ENCODE measurements around the gene SCYL1.
"Not testable (repeated sequence)": the region's sequence is repeated elsewhere in the genome, so short reads cannot be mapped to it uniquely, and the experiment has no call there.

SCYL1 gene

DNA sequence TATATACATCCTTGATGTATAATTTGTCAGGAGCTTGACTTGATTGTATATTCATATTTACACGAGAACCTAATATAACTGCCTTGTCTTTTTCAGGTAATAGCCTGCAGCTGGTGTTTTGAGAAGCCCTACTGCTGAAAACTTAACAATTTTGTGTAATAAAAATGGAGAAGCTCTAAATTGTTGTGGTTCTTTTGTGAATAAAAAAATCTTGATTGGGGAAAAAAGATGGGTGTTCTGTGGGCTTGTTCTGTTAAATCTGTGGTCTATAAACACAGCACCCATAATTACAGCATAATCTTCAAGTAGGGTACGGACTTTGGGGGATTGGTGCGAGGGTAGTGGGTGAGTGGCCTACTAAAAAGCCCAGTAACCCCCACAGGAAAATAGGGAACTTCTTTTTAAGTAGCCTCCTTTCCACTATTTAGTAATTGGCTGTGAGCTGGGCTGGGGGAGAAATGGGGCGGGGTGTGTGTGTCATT lies 18.6 kb upstream of the SCYL1 start:
- no peak for DNase-seq

- DNase-seq: peak; percentile 68
Measured at GRCh38 chr11:65506772-65507505, 17.9 kb upstream of the SCYL1 start.

GRCh38 chr11:65512311-65512710 lies 12.6 kb upstream of the SCYL1 start:
- DNase-seq: not testable (repeated sequence)

DNA sequence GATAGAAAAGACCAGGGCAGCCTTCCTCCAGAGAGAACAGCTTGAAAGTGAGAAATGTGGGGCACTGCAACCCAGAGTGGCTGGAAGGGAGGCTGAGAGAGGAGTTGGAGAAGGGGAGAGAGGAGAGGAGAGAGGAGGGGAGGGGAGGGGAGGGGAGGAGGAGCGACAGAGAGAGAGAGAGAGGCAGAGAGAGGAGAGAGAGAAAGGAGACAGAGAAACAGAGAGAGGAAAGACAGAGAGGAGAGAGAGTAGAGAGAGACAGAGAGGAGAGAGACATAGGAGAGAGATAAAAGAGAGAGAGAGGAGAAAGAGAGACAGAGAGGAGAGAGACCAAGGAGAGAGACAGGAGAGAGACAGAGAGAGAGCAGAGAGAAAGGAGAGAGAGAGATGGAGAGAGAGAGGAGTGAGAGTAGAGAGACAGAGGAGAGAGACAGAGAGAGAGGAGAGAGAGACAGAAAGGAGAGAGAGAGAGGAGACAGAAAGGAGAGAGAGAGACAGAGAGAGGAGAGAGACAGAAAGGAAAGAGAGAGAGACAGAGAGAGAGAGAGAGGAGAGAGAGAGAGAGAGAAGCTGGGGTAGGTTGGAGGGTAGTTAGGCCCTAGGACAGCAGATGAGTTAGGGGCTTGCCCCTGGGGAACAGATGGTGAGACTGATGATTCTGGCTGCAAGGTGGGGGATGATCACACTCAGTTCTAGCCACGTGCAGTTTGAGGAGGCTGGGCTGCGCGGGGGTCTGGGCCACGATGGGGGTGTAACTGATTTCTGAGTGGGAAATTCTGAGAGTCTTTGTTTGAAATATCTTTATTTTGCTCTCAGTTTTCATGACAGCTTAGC lies 8.5 kb upstream of the SCYL1 start:
- DNase-seq: no peak

DNA sequence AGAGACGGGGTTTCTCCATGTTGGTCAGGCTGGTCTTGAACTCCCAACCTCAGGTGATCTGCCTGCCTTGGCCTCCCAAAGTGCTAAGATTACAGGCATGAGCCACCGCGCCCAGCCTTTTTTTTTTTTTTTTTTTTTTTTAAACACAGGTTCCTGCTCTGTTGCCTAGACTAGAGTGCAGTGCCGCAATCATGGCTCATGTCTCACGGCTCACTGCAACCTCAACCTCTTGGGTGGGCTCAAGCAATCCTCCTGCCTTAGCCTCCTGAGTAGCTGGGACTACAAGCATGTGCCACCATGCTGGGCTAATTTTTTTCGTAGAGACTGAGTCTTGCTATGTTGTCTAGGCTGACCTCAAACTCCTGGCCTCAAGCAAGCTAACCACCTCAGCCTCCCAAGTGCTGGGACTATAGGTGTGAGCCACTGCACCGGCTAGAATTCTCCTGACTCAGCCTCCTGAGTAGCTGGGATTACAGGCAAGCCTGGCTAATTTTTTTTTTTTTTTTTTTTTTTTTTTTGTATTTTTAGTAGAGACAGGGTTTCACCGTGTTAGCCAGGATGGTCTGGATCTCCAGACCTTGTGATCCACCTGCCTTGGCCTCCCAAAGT lies 5.8 kb upstream of the SCYL1 start:
- not testable (repeated sequence) for DNase-seq

DNA sequence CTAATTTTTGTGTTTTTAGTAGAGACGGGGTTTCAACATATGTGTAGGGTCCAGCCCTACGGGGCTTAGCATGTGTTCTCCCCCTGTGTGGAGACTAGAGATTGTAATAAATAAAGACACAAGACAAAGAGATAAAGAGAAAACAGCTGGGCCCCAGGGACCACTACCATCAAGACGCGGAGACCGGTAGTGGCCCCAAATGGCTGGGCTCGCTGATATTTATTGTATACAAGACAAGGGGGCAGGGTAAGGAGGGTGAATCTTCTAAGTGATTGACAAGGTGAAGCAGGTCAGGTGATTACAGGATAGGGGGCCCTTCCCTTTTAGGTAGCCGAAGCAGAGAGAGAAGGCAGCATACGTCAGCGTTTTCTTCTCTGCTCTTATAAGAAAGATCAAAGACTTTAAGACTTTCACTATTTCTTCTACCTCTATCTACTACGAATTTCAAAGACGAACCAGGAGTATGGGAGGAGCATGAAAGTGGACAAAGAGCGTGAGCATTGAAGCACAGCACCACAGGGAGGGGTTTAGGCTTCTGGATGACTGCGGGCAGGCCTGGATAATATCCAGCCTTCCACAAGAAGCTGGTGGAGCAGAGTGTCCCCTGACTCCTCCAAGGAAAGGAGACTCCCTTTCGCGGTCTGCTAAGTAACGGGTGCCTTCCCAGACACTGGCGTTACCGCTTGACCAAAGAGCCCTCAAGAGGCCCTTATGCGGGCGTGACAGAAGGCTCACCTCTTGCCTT lies 2.9 kb upstream of the SCYL1 start:
- DNase-seq: not testable (repeated sequence)

DNA sequence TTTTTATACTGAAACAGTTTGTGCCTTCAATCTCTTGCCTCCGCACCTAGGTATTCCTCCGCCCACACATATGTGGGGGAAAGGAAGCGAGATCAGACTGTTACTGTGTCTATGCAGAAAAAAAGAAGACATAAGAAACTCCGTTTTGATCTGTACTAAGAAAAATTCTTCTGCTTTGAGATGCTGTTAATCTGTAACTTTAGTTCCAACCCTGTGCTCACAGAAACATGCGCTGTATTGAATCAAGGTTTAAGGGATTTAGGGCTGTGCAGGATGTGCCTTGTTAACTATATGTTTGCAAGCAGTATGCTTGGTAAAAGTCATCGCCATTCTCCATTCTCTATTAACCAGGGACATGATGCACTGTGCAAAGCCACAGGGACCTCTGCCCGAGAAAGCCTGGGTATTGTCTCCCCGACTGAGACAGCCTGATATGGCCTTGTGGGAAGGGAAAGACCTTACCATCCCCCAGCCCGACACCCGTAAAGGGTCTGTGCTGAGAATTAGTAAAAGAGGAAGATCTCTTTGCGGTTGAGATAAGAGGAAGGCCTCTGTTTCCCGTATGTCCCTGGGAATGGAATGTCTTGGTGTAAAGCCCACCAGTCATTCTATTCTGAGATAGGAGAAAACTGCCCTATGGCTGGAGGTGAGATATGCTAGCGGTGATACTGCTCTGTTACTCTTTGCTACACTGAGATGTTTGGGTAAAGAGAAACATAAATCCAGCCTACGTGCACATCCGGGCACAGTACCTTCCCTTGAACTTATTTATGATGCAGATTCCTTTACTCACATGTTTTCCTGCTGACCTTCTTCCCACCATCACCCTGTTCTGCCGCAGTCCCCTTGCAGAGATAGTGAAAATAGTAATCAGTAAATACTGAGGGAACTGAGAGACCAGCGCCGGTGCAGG lies 1.9 kb upstream of the SCYL1 start:
- DNase-seq: not testable (repeated sequence)

DNA sequence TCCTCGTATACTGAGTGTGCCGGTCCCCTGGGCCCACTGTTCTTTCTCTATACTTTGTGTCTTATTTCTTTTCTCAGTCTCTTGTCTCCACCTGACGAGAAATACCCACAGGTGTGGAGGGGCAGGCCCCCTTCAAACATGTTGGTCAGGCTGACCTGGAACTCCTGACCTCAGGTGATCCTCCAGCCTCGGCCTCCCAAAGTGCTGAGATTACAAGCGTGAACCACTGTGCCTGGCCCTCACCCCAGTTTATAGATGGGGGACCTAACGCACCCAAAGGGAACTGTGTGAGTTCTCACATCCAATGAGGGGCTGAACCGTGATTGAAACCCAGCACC lies 1.3 kb upstream of the SCYL1 start:
- DNase-seq: not testable (repeated sequence)

- DNase-seq: no peak
Measured at GRCh38 chr11:65524014-65524740, 706 bp upstream of the SCYL1 start.

GRCh38 chr11:65525546-65526480 lies 930 bp downstream of the SCYL1 start:
- DNase-seq: no peak

- no peak for DNase-seq
Measured at GRCh38 chr11:65526744-65527143, 1.9 kb downstream of the SCYL1 start.

DNA sequence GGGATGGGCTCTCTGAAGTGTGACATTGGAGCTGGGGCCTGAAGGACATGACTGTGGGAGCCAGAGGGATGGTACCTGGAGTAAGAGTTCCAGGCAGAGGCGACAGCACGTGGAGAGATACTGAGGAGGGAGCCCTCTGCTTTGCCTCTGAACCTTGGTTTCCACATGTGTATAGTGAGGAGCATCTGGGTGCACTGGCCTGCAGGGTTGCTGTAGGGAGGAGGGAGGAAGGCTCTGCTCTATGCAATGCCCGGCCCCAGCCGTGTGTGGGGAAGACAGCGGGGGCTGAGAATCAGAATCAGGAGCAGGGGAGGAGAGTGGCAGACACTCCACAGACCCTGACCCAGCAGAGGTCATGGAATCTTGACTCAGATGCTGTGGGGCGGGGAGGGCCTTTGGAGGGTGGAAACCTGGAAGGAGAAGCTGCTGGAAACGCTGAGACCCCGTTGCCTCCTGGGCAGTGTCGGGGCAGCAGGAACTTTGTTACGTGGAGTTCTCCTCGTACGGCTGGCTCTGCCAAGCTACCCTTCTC lies 4.0 kb downstream of the SCYL1 start:
- no peak for DNase-seq

DNA sequence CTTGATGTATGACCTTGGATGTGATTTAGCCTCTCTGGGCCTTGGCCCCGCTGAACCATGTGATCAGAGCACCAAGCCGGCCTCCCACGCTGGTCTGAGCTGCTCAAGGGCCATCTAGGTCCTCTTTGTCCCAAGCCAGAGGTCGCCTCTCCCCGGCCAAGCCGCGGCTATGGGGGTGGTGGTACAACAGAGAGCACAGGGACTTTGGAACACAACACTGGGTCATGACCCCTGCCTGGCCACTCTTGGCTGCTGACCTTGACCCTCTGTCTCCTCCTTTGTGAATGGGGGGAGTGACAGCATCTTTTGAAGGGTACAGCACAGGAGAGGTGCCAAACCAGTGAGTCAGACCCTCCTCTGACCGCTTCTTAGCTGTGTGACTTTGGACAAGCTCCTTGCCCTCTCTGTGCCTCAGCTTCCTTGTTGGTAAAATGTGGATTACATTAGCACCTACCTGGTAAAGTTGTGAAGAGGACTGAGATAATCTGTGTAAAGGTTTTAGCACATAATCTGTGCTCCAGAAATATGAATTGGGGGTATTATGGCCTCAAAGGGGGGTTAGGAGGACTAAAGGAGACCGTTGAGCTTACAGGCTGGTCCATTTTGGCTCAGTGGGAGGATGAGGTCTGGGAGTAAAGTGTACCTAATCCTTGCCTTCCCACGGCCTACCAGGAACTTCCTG lies 4.7 kb downstream of the SCYL1 start:
- no peak for DNase-seq

DNA sequence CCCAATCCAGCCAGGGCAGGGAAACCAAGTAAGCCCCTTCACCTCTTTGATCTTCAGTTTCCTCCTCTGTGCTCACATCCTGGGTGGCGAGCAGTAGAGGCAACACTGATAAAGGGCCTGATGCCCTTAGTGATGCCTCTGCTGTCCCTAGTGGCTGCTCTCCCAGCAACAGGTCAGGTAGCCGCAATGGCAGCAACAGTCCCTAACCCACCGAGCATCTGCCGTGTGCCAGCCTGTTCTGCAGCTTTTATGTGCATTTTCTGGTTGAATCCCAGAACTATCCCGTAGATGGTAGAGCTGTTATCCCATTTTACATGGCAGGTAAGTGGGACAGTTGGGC lies 5.2 kb downstream of the SCYL1 start:
- no peak for DNase-seq

GRCh38 chr11:65532388-65533064 lies 7.6 kb downstream of the SCYL1 start:
- no peak for DNase-seq

- no peak for DNase-seq
Measured at GRCh38 chr11:65535102-65535501, 10.2 kb downstream of the SCYL1 start.

GRCh38 chr11:65536412-65537295 lies 11.8 kb downstream of the SCYL1 start:
- no peak for DNase-seq

- DNase-seq: no peak
Measured at GRCh38 chr11:65537296-65537597, 12.4 kb downstream of the SCYL1 start.
